ENCODE measurements around the gene PLXNA2.

The PLXNA2 gene

DNA sequence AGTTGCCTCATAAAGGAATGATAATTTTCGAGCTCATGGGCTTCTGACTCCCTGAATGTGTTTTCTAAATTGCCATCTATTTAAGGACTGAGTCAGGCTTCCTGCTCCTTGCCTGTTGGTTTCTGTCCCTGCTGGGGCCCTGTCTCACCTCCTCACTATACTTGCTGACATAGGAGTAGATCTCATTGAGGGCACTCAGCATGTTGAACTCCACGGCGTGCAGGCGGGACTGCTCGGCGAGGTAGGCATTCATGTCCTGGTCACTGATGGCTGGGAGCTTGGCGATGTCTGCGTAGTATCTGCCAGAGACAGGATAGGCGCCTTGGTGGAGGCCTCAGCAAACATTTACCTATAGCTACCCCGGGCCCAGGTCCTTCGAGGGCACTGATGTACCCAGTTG, 216.3 kb downstream of the PLXNA2 start:
- DNase-seq (ENCODE audit: low read depth): no peak

DNA sequence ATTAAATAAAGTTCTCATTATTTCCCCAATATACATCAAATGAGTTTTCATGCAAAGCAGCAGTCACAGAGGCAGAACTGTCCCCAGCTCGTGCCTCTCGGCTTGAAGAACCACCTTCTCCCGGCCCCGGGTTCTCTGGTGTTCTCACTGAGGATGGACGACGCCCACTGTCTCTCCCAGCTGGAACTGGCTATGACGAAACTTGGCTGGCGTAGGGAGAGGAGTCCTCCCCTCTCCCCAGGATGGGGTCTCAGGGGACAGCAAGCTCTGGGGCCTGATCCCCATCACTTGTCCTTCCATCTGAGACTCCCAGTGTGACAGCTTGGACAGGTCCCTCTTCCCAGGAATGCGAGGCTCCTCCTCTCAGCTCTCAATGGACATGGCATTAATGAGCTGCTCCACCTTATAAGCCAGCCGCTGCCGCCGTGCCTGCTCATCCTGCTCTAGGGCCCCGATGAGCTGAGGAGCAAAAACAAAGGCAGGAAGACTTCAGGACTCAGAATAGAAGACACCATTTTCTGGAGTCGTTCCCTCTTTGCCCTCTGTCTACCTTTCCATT, 217.2 kb downstream of the PLXNA2 start:
- no peak for DNase-seq (ENCODE audit: low read depth)

DNA sequence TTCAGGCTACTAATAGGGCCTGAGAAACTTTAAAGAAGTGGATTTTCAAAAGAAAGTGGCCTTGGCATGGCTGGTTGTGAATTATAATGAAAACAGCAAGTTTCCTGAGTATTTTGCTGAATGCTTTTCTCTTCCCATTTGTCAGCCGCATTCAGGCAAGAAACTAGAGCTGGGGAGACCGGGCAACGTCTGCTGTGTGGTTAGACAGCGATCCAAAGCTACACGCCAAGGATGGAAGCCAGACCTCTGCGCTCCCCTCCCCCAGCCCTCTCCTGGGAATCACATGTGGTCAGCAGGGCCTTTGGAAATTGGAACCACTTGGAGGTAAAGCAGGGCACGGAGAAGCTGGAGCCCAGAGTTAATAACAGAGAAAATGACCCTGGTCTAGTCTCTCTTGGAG, 219.2 kb downstream of the PLXNA2 start:
- no peak for DNase-seq (ENCODE audit: low read depth)

DNA sequence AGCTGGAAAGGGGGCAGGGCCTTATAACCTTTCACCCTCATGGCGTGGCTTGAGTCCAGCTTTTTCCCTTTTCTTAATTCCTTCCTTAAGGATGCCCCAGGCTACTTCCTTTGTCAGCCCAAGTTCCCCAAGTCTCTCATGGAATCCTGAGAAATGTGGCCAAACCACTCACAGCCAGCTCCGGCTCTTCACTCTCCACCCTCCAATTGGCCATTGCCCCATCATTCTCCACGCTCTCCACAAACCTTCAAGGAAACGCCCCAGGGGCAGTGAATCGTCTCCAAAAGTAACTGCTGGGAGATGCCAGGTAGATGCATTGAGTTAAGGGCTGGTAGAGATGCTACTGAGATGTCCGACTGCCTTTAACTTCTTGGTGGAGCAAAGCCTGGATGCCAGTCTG, 219.8 kb downstream of the PLXNA2 start:
- no peak for DNase-seq (ENCODE audit: low read depth)

DNA sequence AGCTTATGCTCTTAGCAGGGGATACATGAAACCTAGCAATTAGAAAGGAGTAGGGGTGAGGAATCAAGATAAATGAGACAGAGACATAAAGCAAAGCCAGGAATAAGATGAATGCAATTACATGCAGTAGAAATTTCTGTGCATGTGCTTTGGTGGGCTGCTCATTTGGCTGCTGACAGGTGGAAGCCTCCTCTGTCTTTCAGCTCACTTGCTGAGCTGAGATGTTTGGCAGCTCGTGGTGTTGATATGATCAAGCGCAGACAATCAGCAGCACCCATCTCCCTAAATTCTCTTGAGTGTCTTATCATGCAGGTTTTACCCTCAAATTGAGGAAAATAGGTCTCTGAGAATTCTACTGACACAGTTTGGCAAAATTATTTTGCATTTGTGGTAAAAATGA, 224.9 kb downstream of the PLXNA2 start:
- no peak for DNase-seq (ENCODE audit: low read depth)

DNA sequence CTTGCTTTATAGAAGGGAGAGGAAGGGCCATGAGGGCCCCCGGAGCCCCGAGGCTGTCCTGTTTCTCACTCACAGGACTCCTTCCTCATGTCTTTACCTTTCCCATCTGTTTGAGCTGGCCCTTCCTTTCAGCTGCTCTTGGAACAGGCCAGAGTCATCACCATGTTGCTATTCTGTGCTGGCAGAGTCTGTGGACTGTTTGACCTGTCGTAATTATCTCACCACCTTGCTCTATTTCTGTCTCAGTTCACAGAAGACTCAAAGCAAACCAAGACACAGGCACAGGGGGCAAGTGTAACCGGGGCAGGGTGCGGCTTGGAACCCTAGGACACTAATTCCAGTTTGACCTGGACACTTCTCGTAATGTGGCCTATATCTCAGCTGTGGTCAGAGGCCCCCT, 228.9 kb downstream of the PLXNA2 start:
- no peak for DNase-seq (ENCODE audit: low read depth)

DNA sequence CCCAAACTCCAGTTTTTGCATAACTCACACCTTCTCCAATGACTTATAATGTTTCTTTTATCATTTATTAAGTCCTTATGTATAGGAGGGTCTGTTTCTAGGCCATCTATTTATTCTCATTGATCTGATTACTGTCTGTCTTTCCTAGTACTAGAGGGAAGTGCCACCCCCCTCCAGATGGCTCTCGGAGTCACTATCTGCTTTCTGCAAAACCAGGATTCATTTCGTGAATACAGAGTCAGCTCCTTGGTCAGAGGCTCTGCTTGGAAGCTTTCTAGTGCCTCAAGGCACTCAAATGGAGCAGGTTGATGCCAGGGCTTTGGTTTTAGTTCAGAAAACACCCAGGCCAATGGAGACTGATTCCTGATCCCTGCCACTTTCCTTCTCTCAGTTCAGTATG, 231.0 kb downstream of the PLXNA2 start:
- DNase-seq (ENCODE audit: low read depth): no peak

DNA sequence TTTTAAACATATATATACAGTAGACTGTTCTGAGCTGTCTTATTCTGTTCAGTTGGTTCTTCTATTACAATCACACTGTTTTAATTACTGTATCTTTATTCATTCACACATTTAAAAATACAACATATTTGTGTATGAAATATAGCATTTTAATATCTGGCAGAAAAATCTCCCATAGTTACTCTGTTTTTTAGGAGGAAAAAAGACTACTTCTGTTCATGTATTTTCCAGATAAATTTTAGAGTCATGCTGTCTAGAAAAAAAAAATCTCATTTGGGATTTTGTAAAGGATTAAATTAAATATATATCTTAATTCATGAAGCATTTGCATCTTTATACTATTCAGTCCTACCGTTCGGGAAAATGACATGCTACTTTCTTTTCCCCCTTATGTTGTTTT, 231.5 kb downstream of the PLXNA2 start:
- no peak for DNase-seq (ENCODE audit: low read depth)

DNA sequence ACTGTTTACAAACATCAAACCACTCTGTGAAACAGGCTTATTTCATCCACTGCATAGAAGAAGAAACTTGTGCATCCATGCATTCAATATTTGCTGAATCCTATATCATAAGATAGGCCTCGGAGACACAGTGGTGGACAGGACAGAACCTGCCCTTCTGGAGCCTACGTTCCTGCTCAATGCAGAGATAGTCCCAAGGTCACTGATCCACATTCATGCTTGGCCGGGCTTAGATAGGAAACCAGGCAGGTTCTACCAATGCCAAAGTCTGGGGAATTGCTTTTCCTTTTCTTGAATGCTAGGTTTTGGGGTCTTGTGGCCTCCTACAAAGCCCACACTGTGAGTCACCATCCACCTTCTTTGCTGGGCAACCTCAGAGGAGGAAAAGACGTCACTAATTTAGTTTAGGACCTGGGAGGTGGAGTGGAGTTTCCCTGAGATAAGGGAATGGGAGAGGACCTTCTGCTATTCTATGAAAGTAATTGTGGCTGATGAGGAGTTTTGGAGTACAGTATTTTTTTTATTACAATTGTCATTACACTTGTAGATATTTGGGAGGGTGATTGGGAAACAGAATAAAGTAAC, 233.6 kb downstream of the PLXNA2 start:
- DNase-seq (ENCODE audit: low read depth): no peak

DNA sequence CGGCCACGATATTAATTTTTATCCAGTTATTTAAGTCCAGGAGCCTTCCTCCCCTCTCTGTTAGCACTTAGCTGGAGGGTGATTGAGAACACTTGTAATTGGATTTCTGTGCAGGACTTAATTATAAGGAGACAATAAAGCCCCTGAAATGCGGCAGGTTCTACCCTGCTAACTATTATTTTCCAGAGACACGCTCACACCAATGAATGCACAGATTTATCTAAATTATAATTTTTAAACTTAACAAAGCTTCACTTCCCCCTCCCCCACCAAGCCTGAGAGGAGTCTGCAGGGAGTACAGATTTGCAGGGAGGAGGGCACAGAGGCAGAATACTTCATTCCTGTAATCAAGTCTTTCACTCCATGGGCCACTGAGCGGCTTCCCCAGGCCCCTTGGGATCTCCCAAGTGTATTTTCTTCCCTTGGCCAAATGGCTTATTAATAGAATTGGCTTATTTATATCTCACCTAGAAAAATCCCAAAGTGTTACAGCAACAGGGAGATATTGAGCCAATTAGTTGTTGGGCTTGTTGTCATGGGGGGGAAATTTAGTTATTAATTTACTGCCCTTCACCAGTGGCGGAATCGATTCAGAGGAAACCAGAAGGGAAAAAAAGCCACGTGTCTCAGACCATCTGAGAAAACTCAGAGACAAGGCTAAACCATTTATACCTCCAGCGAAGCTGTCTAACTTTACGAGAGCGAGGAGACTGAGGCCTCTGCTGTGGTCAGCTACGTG, 234.3 kb downstream of the PLXNA2 start:
- no peak for DNase-seq (ENCODE audit: low read depth)

DNA sequence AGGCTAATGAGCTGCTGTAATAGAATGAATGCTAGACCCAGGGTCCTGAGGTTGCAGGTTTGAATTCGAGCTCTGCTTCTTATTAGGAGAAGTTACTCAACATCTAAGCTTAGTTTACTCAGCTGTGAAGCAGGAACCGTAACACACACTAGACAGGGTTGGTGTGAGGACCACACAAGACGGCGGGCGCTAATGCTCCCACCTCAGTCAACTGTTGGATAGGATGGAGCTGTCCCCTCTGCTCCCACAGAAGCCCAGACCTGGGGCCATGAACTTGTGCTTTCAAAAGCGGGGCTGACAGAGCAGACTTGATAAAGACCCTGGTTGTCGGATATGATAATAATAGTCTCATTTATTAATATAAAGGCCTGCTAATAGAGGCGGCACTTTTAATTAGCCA, 234.9 kb downstream of the PLXNA2 start:
- DNase-seq (ENCODE audit: low read depth): no peak

DNA sequence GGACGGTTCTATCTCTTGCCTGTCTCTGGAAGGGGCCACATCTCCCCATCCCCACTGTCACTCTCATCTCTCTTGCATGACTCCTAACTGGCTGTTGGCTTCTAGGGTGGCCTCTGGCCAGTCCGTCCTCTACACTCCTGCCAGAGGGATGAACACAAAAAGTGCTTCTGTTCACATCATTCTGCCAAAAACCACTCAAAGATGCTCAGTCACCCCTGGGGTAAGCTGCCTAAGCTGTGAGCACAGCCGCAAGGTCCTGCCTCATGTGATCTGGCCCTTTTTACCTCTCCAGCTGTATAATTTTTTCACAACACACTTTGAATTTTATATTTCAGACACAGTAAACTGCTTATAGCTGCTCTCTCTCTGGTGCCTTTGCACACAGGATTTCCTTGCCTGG, 235.7 kb downstream of the PLXNA2 start:
- no peak for DNase-seq (ENCODE audit: low read depth)

DNA sequence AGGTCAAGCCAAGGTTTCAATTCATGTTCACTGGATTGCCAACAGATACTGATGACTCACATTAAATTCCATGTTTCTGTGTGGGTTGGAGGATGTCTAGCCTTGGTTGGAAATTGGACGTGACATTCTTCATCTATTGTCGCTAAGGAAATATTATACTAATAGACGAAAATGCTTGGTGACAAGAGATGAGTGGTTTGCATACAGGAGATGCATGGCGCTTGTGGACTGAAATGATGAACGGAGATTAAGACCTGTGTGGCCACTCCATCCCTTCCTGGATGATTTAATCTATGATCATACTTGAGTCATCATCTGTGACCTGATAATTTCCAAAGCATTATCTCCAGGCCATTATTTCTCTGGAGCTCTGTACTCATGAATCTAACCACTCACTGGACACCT, 236.2 kb downstream of the PLXNA2 start:
- no peak for DNase-seq (ENCODE audit: low read depth)

DNA sequence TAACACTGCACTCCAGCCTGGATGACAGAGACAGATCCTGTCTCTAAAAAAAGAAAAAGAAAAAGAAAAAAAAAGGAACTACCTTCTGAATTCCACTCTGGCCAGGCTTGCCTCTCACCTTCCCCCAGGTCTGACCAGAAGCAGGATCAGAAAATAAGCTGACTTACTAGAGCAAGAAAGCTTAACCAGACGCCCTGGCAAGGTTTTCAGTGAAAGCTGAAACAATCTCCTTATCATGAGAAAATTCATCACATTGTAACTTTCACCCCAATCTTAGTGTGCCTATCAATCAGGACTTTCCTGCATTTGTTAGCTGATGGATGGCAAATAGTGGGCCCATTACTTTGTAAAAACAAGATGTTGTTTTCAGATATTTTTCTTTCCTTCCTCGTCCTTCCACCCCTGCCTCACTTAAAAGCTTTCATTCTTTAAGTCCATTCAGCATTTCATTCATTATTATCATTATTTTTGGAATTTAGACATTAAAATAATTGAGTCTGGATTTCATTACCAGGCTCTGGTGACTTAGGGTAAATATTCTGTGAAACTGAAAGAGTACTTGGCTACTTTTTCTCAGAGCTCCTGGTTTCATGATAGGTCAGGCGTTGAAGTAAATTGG, 236.8 kb downstream of the PLXNA2 start:
- no peak for DNase-seq (ENCODE audit: low read depth)

DNA sequence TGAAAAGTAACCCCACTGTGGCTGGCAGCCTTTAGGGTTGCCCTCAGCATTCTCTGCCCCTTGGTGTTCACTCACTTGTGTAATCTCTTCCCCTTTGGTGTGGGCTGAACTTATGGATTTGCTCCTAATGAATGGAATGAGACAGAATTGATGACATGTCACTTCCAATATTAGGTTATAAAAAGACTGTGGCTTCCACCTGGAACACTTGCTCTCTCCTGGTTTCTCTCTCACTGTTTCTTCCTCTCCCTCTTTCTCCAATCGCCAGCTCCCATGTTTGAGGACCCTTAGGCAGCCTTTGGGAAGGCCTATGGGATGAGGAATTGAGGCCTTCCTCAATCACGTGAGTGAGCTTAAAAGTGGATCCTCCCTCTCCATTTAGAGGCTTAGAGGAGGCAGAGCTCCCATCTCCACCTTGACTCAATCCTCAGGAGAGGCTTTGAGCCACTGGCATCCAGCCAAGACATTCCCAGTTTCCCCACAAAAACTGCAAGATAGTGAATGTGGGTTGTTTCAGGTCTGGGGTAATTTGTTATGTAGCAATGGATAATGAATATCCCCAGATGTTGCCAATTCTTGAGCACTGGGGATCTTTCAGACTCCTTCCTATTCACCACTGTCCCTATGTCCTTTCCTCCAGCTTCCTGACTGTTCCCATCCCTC, 237.8 kb downstream of the PLXNA2 start:
- DNase-seq (ENCODE audit: low read depth): no peak

DNA sequence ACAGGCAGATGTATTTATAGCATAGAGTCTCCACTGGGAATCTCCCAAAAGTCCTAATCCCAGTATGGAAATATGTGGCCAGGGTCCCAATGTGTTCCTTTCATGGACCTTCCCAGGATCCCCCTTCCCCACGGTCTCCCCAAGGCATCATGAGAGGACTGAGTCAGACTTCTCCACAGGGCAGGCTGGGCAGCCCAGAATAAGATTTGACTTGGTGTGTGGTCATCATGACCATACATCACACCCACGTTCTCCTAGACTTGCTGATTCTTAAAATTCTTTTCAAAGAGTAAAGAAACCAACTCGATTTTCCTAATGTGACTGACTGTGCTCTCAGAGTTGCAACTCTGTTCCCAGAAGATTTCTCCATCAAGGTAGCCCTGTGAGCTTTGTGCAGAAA, 239.3 kb downstream of the PLXNA2 start:
- no peak for DNase-seq (ENCODE audit: low read depth)

DNA sequence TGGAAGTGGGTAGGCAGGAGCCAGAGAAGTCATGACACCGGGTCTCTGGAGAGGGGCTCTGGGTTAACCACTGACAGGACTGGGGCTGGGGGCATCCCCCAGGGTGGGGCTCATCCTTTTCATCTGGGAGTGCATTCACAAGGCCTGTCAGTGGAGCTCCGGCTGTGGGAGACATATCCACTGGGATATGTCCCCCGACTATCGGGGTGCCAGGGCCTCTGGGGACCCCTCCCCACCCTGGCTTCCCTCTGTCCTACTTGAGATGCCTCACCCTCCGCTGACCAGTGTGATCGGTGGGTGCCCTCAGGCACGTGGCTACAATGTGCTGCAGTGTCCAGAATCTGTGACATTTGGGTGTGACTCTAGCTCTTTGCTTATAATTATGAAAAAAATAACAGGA, 240.9 kb downstream of the PLXNA2 start:
- no peak for DNase-seq (ENCODE audit: low read depth)

DNA sequence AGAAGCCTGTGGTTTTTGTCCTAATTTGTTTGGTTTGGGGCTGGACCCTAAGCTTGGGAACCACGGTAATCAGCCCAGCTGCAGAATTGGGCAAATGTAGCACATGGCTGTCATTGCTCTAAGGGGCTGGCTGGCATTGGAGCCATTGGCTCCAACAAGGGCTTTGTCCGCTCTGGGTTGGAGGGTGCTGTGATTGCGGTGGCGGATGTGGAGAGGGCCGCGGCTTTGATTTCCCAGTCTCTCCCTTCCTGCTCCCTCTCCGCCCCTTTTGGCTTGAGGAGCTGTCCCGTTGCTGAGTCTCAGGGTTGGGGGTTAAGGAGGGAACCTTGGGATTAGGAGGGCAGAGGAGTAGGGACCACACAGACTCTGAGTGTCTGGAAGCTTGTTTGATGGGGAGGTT, 241.5 kb downstream of the PLXNA2 start:
- DNase-seq (ENCODE audit: low read depth): no peak

DNA sequence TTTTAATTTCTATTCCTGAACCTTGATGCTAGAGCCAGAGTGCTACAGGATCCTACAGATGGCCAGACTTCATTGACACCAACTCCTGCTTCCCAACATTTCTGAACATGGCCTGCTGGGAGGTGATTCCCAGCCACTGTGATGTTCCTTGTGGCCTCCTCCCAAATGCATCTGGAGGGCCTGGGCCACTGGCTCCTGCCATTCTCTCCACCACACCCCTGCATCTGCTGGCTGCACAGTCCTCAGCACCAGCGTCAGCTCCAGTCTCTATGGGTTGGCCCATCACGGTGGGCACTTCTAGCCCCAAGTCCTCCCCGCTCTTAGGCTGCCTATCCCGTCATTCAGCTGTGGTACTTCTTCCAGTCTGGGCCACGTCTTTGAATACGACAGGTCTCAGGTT, 242.1 kb downstream of the PLXNA2 start:
- DNase-seq (ENCODE audit: low read depth): no peak

DNA sequence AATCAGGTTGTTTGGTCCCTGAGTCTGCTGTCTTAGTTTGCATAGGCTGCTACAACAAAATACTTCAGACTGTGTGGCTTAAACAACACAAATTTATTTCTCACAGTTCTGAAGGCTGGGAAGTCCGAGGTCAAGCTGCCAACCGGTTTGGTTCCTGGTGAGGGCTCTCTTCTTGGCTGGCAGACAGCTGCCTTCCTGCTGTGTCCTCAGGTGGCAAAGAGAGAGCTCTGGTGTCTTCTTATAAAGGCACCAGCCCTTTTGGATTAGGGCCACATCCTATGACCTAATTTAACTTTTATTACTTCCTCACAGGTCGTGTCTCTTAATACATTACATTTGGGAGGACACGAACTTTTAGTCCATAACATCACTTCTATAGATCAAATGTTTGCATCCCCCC, 243.7 kb downstream of the PLXNA2 start:
- DNase-seq (ENCODE audit: low read depth): no peak

DNA sequence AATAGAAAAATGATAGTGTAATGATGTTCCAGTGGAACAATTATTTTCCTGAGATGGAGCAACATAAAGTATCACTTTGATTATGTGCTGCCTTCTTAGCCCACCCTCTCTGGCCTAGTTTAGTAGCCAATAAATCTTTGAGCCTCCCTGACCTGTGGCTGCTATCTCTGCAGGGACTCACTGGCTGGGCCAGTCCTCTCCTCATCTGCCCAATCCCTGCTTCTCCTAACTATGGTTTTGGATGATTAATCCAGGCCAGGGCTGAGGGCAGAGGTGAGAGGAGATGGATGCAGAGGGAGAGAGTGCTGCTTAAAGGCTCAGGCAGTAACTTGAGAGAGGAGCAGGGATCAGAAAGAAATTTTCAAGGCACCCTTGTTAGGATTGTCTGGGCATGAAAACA, 244.2 kb downstream of the PLXNA2 start:
- DNase-seq (ENCODE audit: low read depth): no peak

DNA sequence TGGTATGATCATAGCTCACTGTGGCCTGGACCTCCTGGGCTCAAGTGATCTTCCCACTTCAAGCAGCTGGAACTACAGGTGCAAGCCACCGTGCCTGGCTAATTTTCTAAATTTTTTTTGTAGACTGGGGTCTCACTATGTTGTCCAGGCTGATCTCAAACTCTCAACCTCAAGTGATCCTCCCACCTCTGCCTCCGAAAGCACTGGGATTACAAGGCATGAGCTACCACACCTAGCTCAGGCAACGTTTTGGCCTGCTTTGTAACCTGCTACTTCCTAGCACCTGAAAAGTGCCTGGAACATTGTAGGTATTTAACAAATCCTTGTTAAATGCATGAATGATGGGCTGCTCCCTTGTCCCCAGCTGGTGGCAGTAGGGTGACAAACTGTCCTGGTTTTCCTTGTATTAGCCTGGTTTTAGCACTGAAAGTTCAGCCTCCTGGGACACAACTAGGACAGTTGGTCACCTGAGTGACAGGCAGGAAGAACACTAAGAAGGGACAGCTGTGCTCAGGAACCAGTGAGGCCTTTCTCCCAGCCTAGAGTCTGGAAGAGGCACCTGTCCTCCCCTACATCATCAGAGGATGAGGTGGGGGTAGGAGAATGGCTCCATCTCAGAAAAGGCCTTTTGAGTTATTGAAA, 244.8 kb downstream of the PLXNA2 start:
- no peak for DNase-seq (ENCODE audit: low read depth)

All from T-helper 22 cell (primary cell).